NCI-H2107 treated with DMSO at 0.1 percent for 48 hours (cell line): ENCODE measurements around the gene CLASRP.

Experiments
- DNase-seq: peaks from one replicate; lab custom pipeline; 2025; ENCODE audit not compliant: unreplicated experiment; lab: John Stamatoyannopoulos, UW

CLASRP gene

GRCh38 chr19:45058622-45059159 is 19.8 kb downstream of the CLASRP start:
- DNase-seq: no peak

GRCh38 chr19:45059258-45059965 is 20.6 kb downstream of the CLASRP start:
- DNase-seq: peak; percentile 39

- DNase-seq: no peak
Observed at GRCh38 chr19:45061965-45062364, 23.1 kb downstream of the CLASRP start.

- no peak for DNase-seq
Observed at GRCh38 chr19:45063851-45064801, 25.3 kb downstream of the CLASRP start.

- no peak for DNase-seq
Observed at GRCh38 chr19:45066921-45067661, 28.2 kb downstream of the CLASRP start.

- DNase-seq: no peak
Observed at GRCh38 chr19:45068041-45068440, 29.2 kb downstream of the CLASRP start.

GRCh38 chr19:45069056-45069455 is 30.2 kb downstream of the CLASRP start:
- no peak for DNase-seq

- no peak for DNase-seq
Observed at GRCh38 chr19:45070214-45070613, 31.4 kb downstream of the CLASRP start.

GRCh38 chr19:45070861-45071544 is 32.2 kb downstream of the CLASRP start:
- no peak for DNase-seq

- DNase-seq: no peak
Observed at GRCh38 chr19:45071545-45071938, 32.7 kb downstream of the CLASRP start.

GRCh38 chr19:45071969-45072790 is 33.3 kb downstream of the CLASRP start:
- no peak for DNase-seq

GRCh38 chr19:45074744-45075300 is 36.0 kb downstream of the CLASRP start:
- no peak for DNase-seq

- DNase-seq: no peak
Observed at GRCh38 chr19:45075301-45076028, 36.6 kb downstream of the CLASRP start.

GRCh38 chr19:45076029-45076850 is 37.4 kb downstream of the CLASRP start, which contains the start of gene ZNF296:
Gene ZNF296, minus strand, starts transcription at chr19:45076478. Its CDS starts 105 bp downstream, at chr19:45076373.
- no peak for DNase-seq

- no peak for DNase-seq
Observed at GRCh38 chr19:45076851-45077730, 38.2 kb downstream of the CLASRP start.

- no peak for DNase-seq
Observed at GRCh38 chr19:45078390-45079062, 39.7 kb downstream of the CLASRP start.
